ENCODE results near the gene SLIT2. TPM values are rescaled to one million over a fixed set of nuclear protein-coding genes. Genes with fewer than 3 reads are reported as not detected.

Gene SLIT2
- total RNA-seq, 4 donors from 2014 or later: 22.9 to 118 (median 59.0) TPM

DNA sequence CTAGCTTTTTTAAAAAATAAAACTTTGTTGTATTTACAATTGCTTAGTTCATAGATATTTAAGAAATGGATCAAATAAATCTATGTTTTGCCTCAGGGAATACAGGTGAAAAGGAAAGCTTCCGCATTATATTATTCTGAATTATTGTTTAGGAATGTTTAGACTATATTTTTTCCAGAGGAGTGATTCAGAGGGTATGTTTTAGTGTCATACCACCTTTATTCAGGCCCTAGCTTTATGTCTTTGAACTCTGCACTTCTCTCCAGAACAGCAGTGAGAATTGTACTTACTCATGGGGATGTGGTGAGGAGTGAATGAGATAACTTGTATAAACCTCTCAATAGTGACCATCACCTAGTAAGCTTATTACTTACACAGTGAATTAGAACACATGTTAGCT is 14.0 kb downstream of the SLIT2 start:
- Histone ChIP-seq H3K4me1 (no peaks in the 10 kb centered on the region), H3K36me3 (no peaks in the 10 kb centered on the region), H3K9me3 (no peaks in the 10 kb centered on the region), H3K27me3 (no peaks in the 10 kb centered on the region), H3K27ac (peak overlapping the region in 1 of 2 donors; percentile 65), H3K4me3 (no peak overlapping the region)
- TF ChIP-seq POLR2A (IDR thresholded peaks at IDR 0.05) (no peak), CTCF (IDR thresholded peaks at IDR 0.05) (no peak)
- intact Hi-C loops (cut with DNase I; ENCODE audit: low total_unique reads): no loop called here
- no peak for DNase-seq

DNA sequence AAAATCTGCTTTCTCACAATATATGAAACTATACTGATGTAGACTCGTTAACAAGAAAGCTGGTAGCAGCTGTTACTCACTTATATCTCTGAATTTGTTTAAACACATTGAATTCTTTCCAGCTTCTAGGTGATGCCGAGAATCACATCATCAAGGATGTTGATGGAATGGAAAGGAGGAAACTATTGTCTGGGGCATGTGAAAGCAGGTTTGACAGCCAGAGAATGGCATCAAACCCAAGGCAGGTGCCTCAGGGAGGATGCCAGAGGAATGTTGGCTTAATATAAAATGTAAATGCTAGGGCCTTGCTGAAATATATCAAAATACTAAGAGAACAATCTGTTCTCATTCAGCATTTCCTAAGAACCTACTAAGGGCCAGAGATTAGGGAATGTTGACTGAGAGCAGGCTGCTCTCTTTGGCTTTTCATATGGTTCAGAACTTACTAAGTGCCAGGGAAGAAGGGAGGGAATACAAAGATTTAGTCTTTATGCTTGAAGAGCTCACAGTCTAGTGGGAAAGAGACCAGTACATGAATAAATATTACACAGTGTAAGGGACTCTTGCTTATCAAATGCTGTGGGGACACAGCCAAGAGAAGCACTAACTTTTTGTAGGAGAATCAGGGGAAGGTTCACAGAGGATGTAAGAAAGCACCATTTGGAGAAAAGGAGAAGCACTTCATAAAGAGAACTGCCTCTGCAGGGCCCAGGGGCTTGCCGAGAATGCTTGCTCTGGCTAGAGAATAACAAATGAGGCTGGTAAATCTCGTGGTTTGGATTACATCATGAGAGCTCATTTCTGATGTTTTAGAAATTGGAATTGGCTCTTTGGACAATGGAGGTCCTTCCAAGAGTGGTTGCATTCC is 14.7 kb downstream of the SLIT2 start:
- Histone ChIP-seq H3K36me3 (no peaks in the 10 kb centered on the region), H3K9me3 (no peaks in the 10 kb centered on the region), H3K4me3 (no peak overlapping the region), H3K27ac (peak overlapping the region; percentile 44 to 65), H3K27me3 (no peaks in the 10 kb centered on the region), H3K4me1 (no peaks in the 10 kb centered on the region)
- DNase-seq: no peak
- TF ChIP-seq POLR2A (IDR thresholded peaks at IDR 0.05) (no peak), CTCF (IDR thresholded peaks at IDR 0.05) (no peak)
- intact Hi-C loops (cut with DNase I; ENCODE audit: low total_unique reads): no loop called here

DNA sequence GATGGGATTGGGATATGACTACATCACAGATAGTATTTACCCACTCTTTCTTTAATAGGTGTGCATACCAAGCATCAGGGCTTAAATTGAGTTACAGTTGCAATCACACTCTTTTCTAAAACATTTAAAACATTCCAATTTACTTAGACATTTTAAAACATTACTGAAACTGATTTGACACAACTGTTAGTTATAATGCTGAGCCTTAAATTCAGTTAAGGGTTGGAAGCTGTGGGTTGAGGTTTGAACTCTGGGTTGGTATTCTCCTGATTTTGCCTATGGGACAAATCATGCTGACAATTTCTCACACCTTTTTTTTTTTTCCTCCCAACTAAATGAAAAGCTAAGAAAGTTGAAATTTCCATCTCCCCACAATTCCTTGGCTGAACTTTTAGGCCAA is 16.3 kb downstream of the SLIT2 start:
- Histone ChIP-seq H3K27me3 (no peaks in the 10 kb centered on the region), H3K4me3 (no peak overlapping the region), H3K27ac (peak overlapping the region in 1 of 2 donors; percentile 65), H3K36me3 (no peaks in the 10 kb centered on the region), H3K4me1 (no peaks in the 10 kb centered on the region), H3K9me3 (no peaks in the 10 kb centered on the region)
- intact Hi-C loops (cut with DNase I; ENCODE audit: low total_unique reads): no loop called here
- TF ChIP-seq POLR2A (IDR thresholded peaks at IDR 0.05) (no peak), CTCF (IDR thresholded peaks at IDR 0.05) (no peak)
- no peak for DNase-seq

- DNase-seq: no peak
- H3K27me3 ChIP-seq: no peaks in the 10 kb centered on the region
- H3K27ac ChIP-seq: peak overlapping the region in 1 of 2 donors; percentile 6
- H3K36me3 ChIP-seq: no peaks in the 10 kb centered on the region
- intact Hi-C loops (cut with DNase I; ENCODE audit: low total_unique reads): no loop called here
- TF ChIP-seq POLR2A (IDR thresholded peaks at IDR 0.05) (no peak), CTCF (IDR thresholded peaks at IDR 0.05) (no peak)
- no peak overlapping the region for H3K4me3 ChIP-seq
- no peaks in the 10 kb centered on the region for H3K9me3 ChIP-seq
- H3K4me1 ChIP-seq: no peaks in the 10 kb centered on the region
Observed at GRCh38 chr4:20269320-20269719, 17.6 kb downstream of the SLIT2 start.

DNA sequence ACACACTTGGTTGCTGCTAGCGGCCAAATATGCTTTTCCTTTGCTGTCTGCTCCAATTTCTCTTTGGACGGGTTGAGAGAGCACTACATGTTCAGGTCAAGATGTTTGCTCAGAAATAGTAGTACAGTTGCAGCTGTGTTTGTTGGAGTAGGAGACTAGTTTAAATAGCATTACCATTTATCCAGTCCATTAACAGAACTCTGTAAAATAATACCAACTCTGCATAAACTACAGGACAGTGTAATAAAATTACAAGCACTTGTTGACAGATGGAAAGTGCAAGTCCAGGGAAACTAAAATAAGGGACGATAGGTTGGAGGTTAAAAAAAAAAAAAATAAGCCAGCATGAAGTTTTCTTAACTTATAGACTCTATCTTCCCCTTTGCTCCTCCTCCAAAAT is 20.2 kb downstream of the SLIT2 start:
- Histone ChIP-seq H3K4me1 (no peaks in the 10 kb centered on the region), H3K36me3 (no peaks in the 10 kb centered on the region), H3K27ac (peak overlapping the region in 1 of 2 donors; percentile 31), H3K4me3 (no peak overlapping the region), H3K27me3 (no peaks in the 10 kb centered on the region), H3K9me3 (no peaks in the 10 kb centered on the region)
- TF ChIP-seq CTCF (IDR thresholded peaks at IDR 0.05) (no peak), POLR2A (IDR thresholded peaks at IDR 0.05) (no peak)
- DNase-seq: no peak
- intact Hi-C loops (cut with DNase I; ENCODE audit: low total_unique reads): no loop called here
